Small intestine (tissue), 7 donors: ENCODE measurements around the gene UBTD2. TPM values are rescaled to one million over a fixed set of nuclear protein-coding genes. Genes with fewer than 3 reads are reported as not detected.

Experiments
- DNase-seq, 2 donors: peaks; one replicate each; pipeline versions ENCODE4 v3.0.0 to v3.0.0-alpha.2; 2013
- FAIRE-seq: peaks from 2 replicates; lab custom pipeline; 2012; peaks lifted over from hg19 to GRCh38; lab: Jason Lieb, UNC
- H3K27ac ChIP-seq, 3 donors: one replicate each; pipeline ENCODE4 v1.5.1; 2013; ENCODE audit warnings: low read length in 2 of 3, mild to moderate bottlenecking in 2 of 3, control low read depth in 1 of 3, inconsistent platforms in 1 of 3, low read depth in 1 of 3, moderate library complexity in 1 of 3
- H3K27me3 ChIP-seq, 3 donors: one replicate each; pipeline ENCODE4 v1.6.1; 2013; ENCODE audit warnings: low read length in 3 of 3, inconsistent platforms in 1 of 3; ENCODE audit not compliant: control insufficient read depth in 3 of 3, insufficient read depth in 3 of 3
- H3K36me3 ChIP-seq, 3 donors: one replicate each; pipeline ENCODE4 v1.6.1; 2013; ENCODE audit warnings: low read length in 3 of 3, inconsistent platforms in 1 of 3, low read depth in 1 of 3, mild to moderate bottlenecking in 1 of 3, moderate library complexity in 1 of 3; ENCODE audit not compliant: control insufficient read depth in 3 of 3, insufficient read depth in 2 of 3
- H3K4me1 ChIP-seq, 3 donors: one replicate each; pipeline ENCODE4 v1.6.1; 2013; ENCODE audit warnings: low read length in 2 of 3, inconsistent platforms in 1 of 3, low read depth in 1 of 3, mild to moderate bottlenecking in 1 of 3, moderate library complexity in 1 of 3; ENCODE audit not compliant: control insufficient read depth in 3 of 3, insufficient read depth in 2 of 3
- H3K4me3 ChIP-seq, 3 donors: one replicate each; pipeline ENCODE4 v1.5.1; 2013; ENCODE audit warnings: low read length in 3 of 3, control low read depth in 1 of 3, inconsistent platforms in 1 of 3, low read depth in 1 of 3, mild to moderate bottlenecking in 1 of 3, moderate library complexity in 1 of 3
- H3K9me3 ChIP-seq, 2 donors: one replicate each; pipeline ENCODE4 v1.6.1; 2013; ENCODE audit warnings: low read depth in 1 of 2, low read length in 1 of 2; ENCODE audit not compliant: control insufficient read depth in 2 of 2, insufficient read depth in 1 of 2
- WGBS, 3 donors: extraction: QIAGEN DNeasy Blood & Tissue Kit; methylation state at CpG; one replicate each; pipeline ENCODE4 v1.1.7; 2013; 5-methylcytosine and 5-hydroxymethylcytosine counted together
- polyA plus RNA-seq, 4 donors: library from polyadenylated mRNA; stranded (reverse) in 3 of 4; unstranded in 1 of 4; fragments of 200-250 nt in 3 of 4; fragments of 120-200 nt in 1 of 4; gene quantifications; one replicate each; pipeline versions ENCODE4 v1.2.1 to v1.2.3, GENCODE V29; 2013
- donor health status: healthy with polysubstance abuse.
- donor health status: control.
- donor health status: control.
- donor health status: Bipolar disorder and iron deficiency.
- donor health status: healthy.

UBTD2 gene
- polyA plus RNA-seq, 4 donors, result 16.9 to 39.1 (median 22.0) TPM

GRCh38 chr5:172193872-172194271 is 89.7 kb downstream of the UBTD2 start, which contains the start of gene EFCAB9:
Gene EFCAB9, plus strand, starts transcription at chr5:172194172. Its CDS starts 1 bp downstream, at chr5:172194173.
- Histone ChIP-seq H3K27ac (no peak within 1 kb of the TSS), H3K27me3 (no peaks in the 10 kb centered on the region), H3K9me3 (no peaks in the 10 kb centered on the region), H3K36me3 (no peaks in the 10 kb centered on the region), H3K4me1 (peaks cover 0 to 3% (median 0%) of the 10 kb centered on the region in 3 donors), H3K4me3 (no peak within 1 kb of the TSS)
- no peak for DNase-seq
- no peak for FAIRE-seq
- 77 to 85% (median 84%) methylated on average over 6 of the region's 6 CpGs for WGBS, 3 donors

DNA sequence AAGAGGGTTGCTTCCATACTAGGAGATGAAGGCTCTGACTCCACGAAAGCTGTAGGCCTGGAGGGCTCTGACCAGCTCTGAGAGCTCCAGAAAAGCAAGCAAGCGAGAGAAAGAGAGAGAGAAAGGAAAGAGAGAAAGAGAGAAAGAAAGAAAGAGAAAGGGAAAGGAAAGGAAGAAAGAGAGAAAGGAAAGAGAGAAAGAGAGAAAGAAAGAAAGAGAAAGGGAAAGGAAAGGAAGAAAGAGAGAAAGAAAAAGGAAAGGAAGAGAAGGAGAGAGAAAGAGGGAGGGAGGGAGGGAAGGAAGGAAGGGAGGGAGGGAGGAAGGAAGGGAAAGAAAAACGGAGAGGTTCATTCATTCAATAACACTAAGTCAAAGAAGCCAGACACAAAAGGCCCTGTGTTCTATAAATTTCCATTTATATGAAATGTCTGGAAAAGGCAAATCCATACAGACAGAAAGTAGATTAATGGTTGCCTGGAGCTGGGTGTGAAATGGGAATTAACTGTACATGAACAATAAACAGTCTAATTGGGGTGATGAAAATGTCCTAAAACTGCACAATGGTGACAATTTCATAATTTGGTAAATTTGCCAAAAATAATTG is 93.8 kb downstream of the UBTD2 start:
- no peaks in the 10 kb centered on the region for H3K9me3 ChIP-seq
- WGBS, 3 donors, result 71 to 88% (median 75%) methylated on average over 3 of the region's 3 CpGs
- FAIRE-seq, result no peak
- H3K4me1 ChIP-seq, result peaks cover 0 to 11% (median 0%) of the 10 kb centered on the region in 3 donors
- H3K36me3 ChIP-seq, result peaks cover 0 to 4% (median 0%) of the 10 kb centered on the region in 3 donors
- H3K4me3 ChIP-seq, result no peak overlapping the region
- H3K27ac ChIP-seq, result no peak overlapping the region
- no peaks in the 10 kb centered on the region for H3K27me3 ChIP-seq
- DNase-seq, result no peak

GRCh38 chr5:172188893-172189692 is 94.5 kb downstream of the UBTD2 start:
- DNase-seq (peak in 1 of 2 donors; percentile 30), FAIRE-seq (no peak)
- 42 to 55% (median 52%) methylated on average over 29 to 30 of the region's 30 CpGs for WGBS, 3 donors
- peaks cover 0 to 4% (median 0%) of the 10 kb centered on the region in 3 donors for H3K36me3 ChIP-seq
- no peaks in the 10 kb centered on the region for H3K9me3 ChIP-seq
- no peaks in the 10 kb centered on the region for H3K27me3 ChIP-seq
- H3K4me3 ChIP-seq, result peak overlapping the region in 2 of 3 donors; percentile 87 to 88
- H3K27ac ChIP-seq, result no peak overlapping the region
- H3K4me1 ChIP-seq, result peaks cover 0 to 11% (median 3%) of the 10 kb centered on the region in 3 donors

- FAIRE-seq (no peak), DNase-seq (peak; percentile 91 to 93)
- peak within 1 kb of the TSS; percentile 84 to 94 (median 84) for H3K27ac ChIP-seq
- WGBS, 3 donors, result 0 to 1% (median 0%) methylated on average over 50 to 102 of the region's 102 CpGs
- H3K27me3 ChIP-seq, result no peaks in the 10 kb centered on the region
- H3K4me1 ChIP-seq, result peaks cover 0 to 11% (median 3%) of the 10 kb centered on the region in 3 donors
- H3K9me3 ChIP-seq, result no peaks in the 10 kb centered on the region
- H3K36me3 ChIP-seq, result peaks cover 0 to 6% (median 0%) of the 10 kb centered on the region in 3 donors
- H3K4me3 ChIP-seq, result peak within 1 kb of the TSS; percentile 78 to 96 (median 88)
These were observed 95.3 kb downstream of the UBTD2 start, which contains the start of gene STK10 for GRCh38 chr5:172188033-172188892. Gene STK10, minus strand, starts transcription at chr5:172188224. Its CDS starts 182 bp downstream, at chr5:172188042.

DNA sequence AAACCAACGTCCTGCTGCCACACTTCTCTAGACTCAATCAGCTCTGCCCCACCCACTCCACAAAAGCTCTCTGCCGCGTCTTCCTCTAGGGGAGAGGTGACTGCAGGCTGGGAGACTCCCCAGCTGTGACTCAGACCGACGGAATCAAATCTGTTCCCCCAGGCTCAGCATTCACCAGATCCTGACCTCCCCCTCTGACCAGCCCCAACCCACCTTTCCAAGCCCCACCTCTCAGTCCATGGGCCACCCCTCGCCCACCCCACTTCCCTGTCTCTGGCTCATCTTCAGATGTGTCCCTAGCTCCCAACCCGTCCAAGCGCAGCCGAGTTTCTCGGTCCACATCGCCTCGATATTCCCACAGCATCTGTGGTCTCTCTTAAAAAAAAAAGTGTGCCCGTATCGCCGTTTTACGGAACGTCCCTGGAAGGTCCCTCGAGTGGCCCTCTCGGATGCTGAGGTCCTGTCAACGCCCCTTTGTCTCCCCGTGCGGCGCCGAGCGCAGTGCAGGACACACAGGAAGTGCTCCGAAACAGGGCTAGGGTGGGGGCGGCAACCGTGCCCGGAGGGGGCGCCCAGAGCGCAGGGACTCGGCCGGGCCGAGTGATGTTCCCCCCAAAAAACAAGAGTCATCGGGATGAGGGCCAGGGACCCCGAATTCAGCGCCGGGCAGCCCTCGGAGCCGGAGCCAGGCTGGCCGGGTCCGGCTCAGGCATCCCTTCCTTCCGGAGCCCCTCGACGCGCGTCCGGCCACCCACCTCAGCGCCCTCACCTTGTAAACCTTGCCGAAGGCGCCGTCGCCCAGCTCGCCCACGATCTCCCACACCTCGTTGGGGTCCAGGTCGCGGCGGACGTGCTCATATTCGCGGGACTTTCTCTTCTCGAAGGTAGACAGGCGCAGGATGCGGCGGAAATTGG is 96.2 kb downstream of the UBTD2 start:
- H3K4me1 ChIP-seq, result peaks cover 0 to 11% (median 3%) of the 10 kb centered on the region in 3 donors
- peak overlapping the region; percentile 73 to 94 (median 84) for H3K27ac ChIP-seq
- H3K4me3 ChIP-seq, result peak overlapping the region; percentile 78 to 96 (median 88)
- 0 to 1% (median 1%) methylated on average over 56 to 66 of the region's 66 CpGs for WGBS, 3 donors
- H3K9me3 ChIP-seq, result no peaks in the 10 kb centered on the region
- FAIRE-seq, result no peak
- peak; percentile 66 to 84 for DNase-seq
- no peaks in the 10 kb centered on the region for H3K27me3 ChIP-seq
- peaks cover 0 to 6% (median 0%) of the 10 kb centered on the region in 3 donors for H3K36me3 ChIP-seq

- WGBS, 3 donors, result 71 to 80% (median 77%) methylated on average over 13 of the region's 13 CpGs
- Histone ChIP-seq H3K27me3 (no peaks in the 10 kb centered on the region), H3K4me1 (peaks cover 0 to 11% (median 3%) of the 10 kb centered on the region in 3 donors), H3K27ac (peak overlapping the region in 2 of 3 donors; percentile 2 to 56), H3K4me3 (peak overlapping the region in 1 of 3 donors; percentile 88), H3K36me3 (peaks cover 0 to 6% (median 0%) of the 10 kb centered on the region in 3 donors), H3K9me3 (no peaks in the 10 kb centered on the region)
- FAIRE-seq (no peak), DNase-seq (no peak)
These were observed 97.4 kb downstream of the UBTD2 start for GRCh38 chr5:172186114-172186695.

DNA sequence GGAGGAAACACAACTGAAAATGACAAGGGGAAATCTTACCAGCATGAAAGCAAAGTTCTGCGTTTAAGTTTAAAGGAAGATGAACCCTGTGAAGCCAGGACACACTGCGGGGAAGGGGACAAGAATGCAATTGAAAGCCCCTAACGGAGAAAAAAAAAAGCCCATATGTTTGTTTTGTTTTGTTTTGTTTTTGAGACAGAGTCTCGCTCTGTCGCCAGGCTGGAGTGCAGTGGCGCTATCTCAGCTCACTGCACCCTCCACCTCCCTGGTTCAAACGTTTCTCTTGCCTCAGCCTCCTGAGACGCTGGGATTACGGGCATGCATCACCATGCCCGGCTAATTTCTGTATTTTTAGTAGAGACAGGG is 98.5 kb downstream of the UBTD2 start:
- Histone ChIP-seq H3K27ac (peak overlapping the region in 2 of 3 donors; percentile 51 to 56), H3K27me3 (no peaks in the 10 kb centered on the region), H3K4me1 (peaks cover 0 to 11% (median 3%) of the 10 kb centered on the region in 3 donors), H3K4me3 (peak overlapping the region in 1 of 3 donors; percentile 16), H3K9me3 (no peaks in the 10 kb centered on the region), H3K36me3 (peaks cover 0 to 6% (median 0%) of the 10 kb centered on the region in 3 donors)
- DNase-seq (no peak), FAIRE-seq (no peak)
- 68 to 83% (median 69%) methylated on average over 10 of the region's 10 CpGs for WGBS, 3 donors
